AG04450 (cell line): Measurements from ENCODE around the gene SCTR. TPM values are rescaled to one million over a fixed set of nuclear protein-coding genes. Genes with fewer than 3 reads are reported as not detected.

Source experiments
- CTCF ChIA-PET: fragments of 300-600, 350-600 bp; formaldehyde crosslinking; extraction: SDS; loops from one replicate; lab custom pipeline; 2022; ENCODE audit warnings: antibody characterized with exemption, inconsistent platforms; lab: Charles Lee
- POLR2A ChIA-PET: fragments of 350-600 bp; formaldehyde crosslinking; extraction: SDS; loops from one replicate; lab custom pipeline; 2021; ENCODE audit warnings: antibody characterized with exemption, inconsistent platforms; lab: Yijun Ruan, JAX
- DNase-seq: peaks from one replicate; pipeline ENCODE4 v3.0.0-alpha.2; 2011; ENCODE audit warnings: low read depth, low spot score
- H3K27ac ChIP-seq: one replicate; pipeline ENCODE4 v1.5.1; 2012; ENCODE audit warnings: low read depth, low read length, control low read depth
- H3K27me3 ChIP-seq: one replicate; pipeline ENCODE4 v1.6.0; 2012; ENCODE audit warnings: low read length; ENCODE audit not compliant: control insufficient read depth, insufficient read depth
- H3K4me3 ChIP-seq: 2 replicates; pipeline ENCODE4 v1.5.1; 2011; ENCODE audit warnings: mild to moderate bottlenecking, low read depth, low read length, control low read depth
- H3K9me3 ChIP-seq: 2 replicates; pipeline ENCODE4 v1.5.1; 2012; ENCODE audit warnings: low read length; ENCODE audit not compliant: control insufficient read depth, insufficient read depth
- CTCF ChIP-seq: IDR thresholded peaks from 2 replicates; pipeline ENCODE4 v1.5.1; 2011; ENCODE audit warnings: low read depth, low read length, control low read depth, inconsistent platforms
- polyA plus RNA-seq: library from polyadenylated mRNA; depleted of rRNA; stranded (reverse); fragments of >200 nt; gene quantifications from 2 replicates; pipeline ENCODE4 v1.2.3, GENCODE V29; 2011

The SCTR gene
- polyA plus RNA-seq, 1 experiment = not detected

GRCh38 chr2:119552902-119553301 lies 28.6 kb upstream of the SCTR start:
- no peaks in the 10 kb centered on the region for H3K9me3 ChIP-seq
- CTCF ChIA-PET = no interaction called here
- POLR2A ChIA-PET = no interaction called here
- no peak for TF ChIP-seq CTCF
- no peak overlapping the region for H3K4me3 ChIP-seq
- no peak for DNase-seq
- no peak overlapping the region for H3K27ac ChIP-seq
- no peaks in the 10 kb centered on the region for H3K27me3 ChIP-seq

- CTCF ChIA-PET = no interaction called here
- DNase-seq = no peak
- Histone ChIP-seq H3K4me3 (no peak overlapping the region), H3K27me3 (no peaks in the 10 kb centered on the region), H3K27ac (no peak overlapping the region), H3K9me3 (no peaks in the 10 kb centered on the region)
- no peak for TF ChIP-seq CTCF
- POLR2A ChIA-PET = no interaction called here
Measured at GRCh38 chr2:119550856-119551255, 26.6 kb upstream of the SCTR start.

GRCh38 chr2:119550346-119550745 lies 26.1 kb upstream of the SCTR start:
- ChIA-PET POLR2A (no interaction called here), CTCF (no interaction called here)
- H3K27me3 ChIP-seq = peaks cover 1% of the 10 kb centered on the region
- no peak for DNase-seq
- H3K4me3 ChIP-seq = no peak overlapping the region
- no peaks in the 10 kb centered on the region for H3K9me3 ChIP-seq
- TF ChIP-seq CTCF = no peak
- no peak overlapping the region for H3K27ac ChIP-seq

- no peaks in the 10 kb centered on the region; the same call in 1 of the 2 replicates for H3K9me3 ChIP-seq
- no peak for TF ChIP-seq CTCF
- no peak overlapping the region for H3K27ac ChIP-seq
- no peak overlapping the region for H3K4me3 ChIP-seq
- no peak for DNase-seq
- CTCF ChIA-PET = interaction anchor here (0.6 kb wide), 1 partner anchor 272 kb away, joined by 3 read pairs; no protein-coding TSS in a partner anchor
- peaks cover 10% of the 10 kb centered on the region for H3K27me3 ChIP-seq
- POLR2A ChIA-PET = no interaction called here
Measured at GRCh38 chr2:119549241-119549640, 25.0 kb upstream of the SCTR start.

GRCh38 chr2:119548516-119549120 lies 24.3 kb upstream of the SCTR start:
- no peak for DNase-seq
- Histone ChIP-seq H3K9me3 (no peaks in the 10 kb centered on the region; the same call in 1 of the 2 replicates), H3K27me3 (peaks cover 10% of the 10 kb centered on the region), H3K27ac (no peak overlapping the region), H3K4me3 (no peak overlapping the region)
- TF ChIP-seq CTCF = no peak
- POLR2A ChIA-PET = no interaction called here
- CTCF ChIA-PET = interaction anchor here (0.6 kb wide), 1 partner anchor 272 kb away, joined by 3 read pairs; no protein-coding TSS in a partner anchor
